Endodermal cell (in vitro differentiated cells): ENCODE results near the gene CLN6. TPM values are rescaled to one million over a fixed set of nuclear protein-coding genes. Genes with fewer than 3 reads are reported as not detected.

ENCODE experiments used
- DNase-seq: peaks from one replicate; pipeline ENCODE4 v3.0.0-alpha.2; 2017
- H3K27ac ChIP-seq: 2 replicates; pipeline ENCODE4 v1.5.1; 2013; ENCODE audit warnings: mild to moderate bottlenecking, low read depth, low read length, moderate library complexity
- H3K27me3 ChIP-seq: 2 replicates; pipeline ENCODE4 v1.6.1; 2013; ENCODE audit warnings: mild to moderate bottlenecking, low read length, moderate library complexity; ENCODE audit not compliant: insufficient read depth, control insufficient read depth, poor library complexity, severe bottlenecking
- H3K36me3 ChIP-seq: 2 replicates; pipeline ENCODE4 v1.7.0; 2013; ENCODE audit warnings: mild to moderate bottlenecking, low read length, moderate library complexity; ENCODE audit not compliant: control insufficient read depth, insufficient read depth
- H3K4me1 ChIP-seq: one replicate; pipeline ENCODE4 v1.7.0; 2013; ENCODE audit warnings: low read length; ENCODE audit not compliant: control insufficient read depth, insufficient read depth
- H3K4me3 ChIP-seq: 2 replicates; pipeline ENCODE4 v1.5.1; 2013; ENCODE audit warnings: mild to moderate bottlenecking, low read length, moderate library complexity
- H3K9ac ChIP-seq: 2 replicates; pipeline ENCODE4 v1.6.1; 2013; ENCODE audit warnings: mild to moderate bottlenecking, low read length, moderate library complexity; ENCODE audit not compliant: poor library complexity, severe bottlenecking; ENCODE audit errors: extremely low read depth
- H3K9me3 ChIP-seq: 2 replicates; pipeline ENCODE4 v1.6.1; 2013; ENCODE audit warnings: mild to moderate bottlenecking, low read length, moderate library complexity; ENCODE audit not compliant: control insufficient read depth
- H3K27ac Mint-ChIP-seq: 2 replicates; pipeline ENCODE4 v1.8.0; 2020; ENCODE audit warnings: mixed read lengths
- H3K27me3 Mint-ChIP-seq: 2 replicates; pipeline ENCODE4 v1.8.0; 2021; ENCODE audit warnings: mild to moderate bottlenecking, mixed read lengths; ENCODE audit not compliant: insufficient read depth
- H3K36me3 Mint-ChIP-seq: 2 replicates; pipeline ENCODE4 v1.8.0; 2020; ENCODE audit warnings: low read depth, mixed read lengths
- H3K4me1 Mint-ChIP-seq: 2 replicates; pipeline ENCODE4 v1.8.0; 2020; ENCODE audit warnings: mixed read lengths
- H3K4me3 Mint-ChIP-seq: 2 replicates; pipeline ENCODE4 v1.8.0; 2020; ENCODE audit warnings: mild to moderate bottlenecking, moderate library complexity, mixed read lengths
- H3K9me3 Mint-ChIP-seq: 2 replicates; pipeline ENCODE4 v1.8.0; 2020; ENCODE audit warnings: mild to moderate bottlenecking, mixed read lengths
- WGBS, 2 experiments: methylation state at CpG; one replicate each; pipeline versions ENCODE4 v1.1.5 to v1.1.7; 2013; ENCODE audit warnings: missing lambda C conversion rate in 2 of 2, mixed read lengths in 1 of 2; ENCODE audit not compliant: insufficient coverage in 1 of 2, insufficient read length in 1 of 2; 5-methylcytosine and 5-hydroxymethylcytosine counted together
- total RNA-seq, 2 donors: library from RNA; stranded (reverse); fragmentation: NEBNext Ultra II Directional in 1 of 2; extraction: Animal tissue kit (Norgen Biotek cat#: 25700) in 1 of 2; gene quantifications; 2 replicates in 1 of 2; 3 replicates in 1 of 2; pipeline ENCODE4 v1.2.1, GENCODE V29; 2021
- TF ChIP-seq, protein P1 (sequence below): fragments of 200-600 bp; sonication (generic); conservative IDR thresholded peaks from 2 replicates; pipeline ENCODE4 v1.5.0; 2021; ENCODE audit warnings: antibody characterized with exemption, mild to moderate bottlenecking

CLN6 gene
- total RNA-seq, 2 donors from 2014 or later: 51.6 to 59.6 TPM

GRCh38 chr15:68265081-68265480, 35.6 kb upstream of the CLN6 start:
- H3K27ac ChIP-seq: no peak overlapping the region
- no peak overlapping the region for H3K27ac Mint-ChIP-seq
- 71% methylated on average over 2 of the region's 4 CpGs; no CpG with 5 or more reads in 1 of the 2 experiments for WGBS, 2 experiments

DNA sequence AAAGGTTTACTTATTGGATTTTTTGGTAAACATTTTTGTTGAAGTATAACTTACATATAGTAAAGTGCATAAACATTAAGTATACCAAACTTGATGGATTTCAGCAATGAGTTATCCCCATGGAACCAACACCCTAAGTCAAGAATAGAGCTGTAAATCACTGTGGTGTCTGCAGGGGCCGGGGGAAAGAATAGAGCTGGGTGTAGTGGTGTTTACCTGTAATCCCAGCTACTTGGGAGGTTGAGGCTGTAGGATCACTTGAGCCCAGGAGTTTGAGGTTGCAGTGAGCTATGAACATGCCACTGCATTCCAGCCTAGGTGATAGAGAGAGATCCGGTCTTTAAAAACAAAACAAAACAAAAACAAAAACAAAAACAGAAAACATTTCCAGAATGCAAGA, 34.8 kb upstream of the CLN6 start:
- no peak overlapping the region for H3K27ac ChIP-seq
- no peaks in the 10 kb centered on the region for H3K9me3 ChIP-seq
- Mint-ChIP-seq H3K4me3 (no peak overlapping the region), H3K27me3 (no peaks in the 10 kb centered on the region), H3K4me1 (peaks cover 21% of the 10 kb centered on the region), H3K9me3 (no peaks in the 10 kb centered on the region), H3K27ac (no peak overlapping the region), H3K36me3 (no peaks in the 10 kb centered on the region)
- H3K9ac ChIP-seq: no peak overlapping the region
- H3K4me3 ChIP-seq: no peak overlapping the region
- H3K27me3 ChIP-seq: no peaks in the 10 kb centered on the region
- TF ChIP-seq, protein P1, sequence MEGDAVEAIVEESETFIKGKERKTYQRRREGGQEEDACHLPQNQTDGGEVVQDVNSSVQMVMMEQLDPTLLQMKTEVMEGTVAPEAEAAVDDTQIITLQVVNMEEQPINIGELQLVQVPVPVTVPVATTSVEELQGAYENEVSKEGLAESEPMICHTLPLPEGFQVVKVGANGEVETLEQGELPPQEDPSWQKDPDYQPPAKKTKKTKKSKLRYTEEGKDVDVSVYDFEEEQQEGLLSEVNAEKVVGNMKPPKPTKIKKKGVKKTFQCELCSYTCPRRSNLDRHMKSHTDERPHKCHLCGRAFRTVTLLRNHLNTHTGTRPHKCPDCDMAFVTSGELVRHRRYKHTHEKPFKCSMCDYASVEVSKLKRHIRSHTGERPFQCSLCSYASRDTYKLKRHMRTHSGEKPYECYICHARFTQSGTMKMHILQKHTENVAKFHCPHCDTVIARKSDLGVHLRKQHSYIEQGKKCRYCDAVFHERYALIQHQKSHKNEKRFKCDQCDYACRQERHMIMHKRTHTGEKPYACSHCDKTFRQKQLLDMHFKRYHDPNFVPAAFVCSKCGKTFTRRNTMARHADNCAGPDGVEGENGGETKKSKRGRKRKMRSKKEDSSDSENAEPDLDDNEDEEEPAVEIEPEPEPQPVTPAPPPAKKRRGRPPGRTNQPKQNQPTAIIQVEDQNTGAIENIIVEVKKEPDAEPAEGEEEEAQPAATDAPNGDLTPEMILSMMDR: no peak
- H3K36me3 ChIP-seq: no peaks in the 10 kb centered on the region
- 54% methylated on average over 2 of the region's 2 CpGs; no CpG with 5 or more reads in 1 of the 2 experiments for WGBS, 2 experiments
- H3K4me1 ChIP-seq: no peaks in the 10 kb centered on the region
- DNase-seq: no peak

More at GRCh38 chr15:68265081-68265480, 35.6 kb upstream of the CLN6 start:
- Histone ChIP-seq H3K4me3 (no peak overlapping the region), H3K27me3 (no peaks in the 10 kb centered on the region), H3K36me3 (no peaks in the 10 kb centered on the region), H3K4me1 (no peaks in the 10 kb centered on the region), H3K9me3 (no peaks in the 10 kb centered on the region), H3K9ac (no peak overlapping the region)
- H3K4me3 Mint-ChIP-seq: no peak overlapping the region
- peaks cover 21% of the 10 kb centered on the region for H3K4me1 Mint-ChIP-seq
- TF ChIP-seq, protein P1: no peak
- no peaks in the 10 kb centered on the region for H3K27me3 Mint-ChIP-seq
- DNase-seq: no peak
- no peaks in the 10 kb centered on the region for H3K36me3 Mint-ChIP-seq
- no peaks in the 10 kb centered on the region for H3K9me3 Mint-ChIP-seq

GRCh38 chr15:68262514-68263356, 33.2 kb upstream of the CLN6 start:
- H3K4me3 ChIP-seq: no peak overlapping the region
- no peak overlapping the region for H3K4me3 Mint-ChIP-seq
- no peak overlapping the region for H3K27ac ChIP-seq
- H3K27me3 Mint-ChIP-seq: no peaks in the 10 kb centered on the region
- peaks cover 21% of the 10 kb centered on the region for H3K4me1 Mint-ChIP-seq
- H3K9me3 ChIP-seq: no peaks in the 10 kb centered on the region
- no peaks in the 10 kb centered on the region for H3K36me3 ChIP-seq
- 49% methylated on average over 5 of the region's 5 CpGs; no CpG with 5 or more reads in 1 of the 2 experiments for WGBS, 2 experiments
- TF ChIP-seq, protein P1: no peak
- H3K27me3 ChIP-seq: no peaks in the 10 kb centered on the region
- no peaks in the 10 kb centered on the region for H3K9me3 Mint-ChIP-seq
- no peak for DNase-seq
- no peak overlapping the region for H3K27ac Mint-ChIP-seq
- no peaks in the 10 kb centered on the region for H3K4me1 ChIP-seq
- no peak overlapping the region for H3K9ac ChIP-seq
- no peaks in the 10 kb centered on the region for H3K36me3 Mint-ChIP-seq
